ENCODE measurements around the gene CRIP3.
"Not testable (repeated sequence)": the region's sequence is repeated elsewhere in the genome, so short reads cannot be mapped to it uniquely, and the experiment has no call there.

Gene CRIP3

GRCh38 chr6:43307451-43308100 is 1.1 kb downstream of the CRIP3 start:
- no peak for TF ChIP-seq CTCF (IDR thresholded peaks at IDR 0.05; ENCODE audit: insufficient read depth, missing control alignments)
- DNase-seq (ENCODE audit: insufficient read length, low spot score), result no peak

GRCh38 chr6:43306086-43306485 is 2.5 kb downstream of the CRIP3 start:
- DNase-seq (ENCODE audit: insufficient read length, low spot score), result no peak
- no peak for TF ChIP-seq CTCF (IDR thresholded peaks at IDR 0.05; ENCODE audit: insufficient read depth, missing control alignments)
- FAIRE-seq, result no peak

More at GRCh38 chr6:43307451-43308100, 1.1 kb downstream of the CRIP3 start:
- no peak for FAIRE-seq

- DNase-seq (ENCODE audit: insufficient read length, low spot score) (no peak), FAIRE-seq (no peak)
- no peak for TF ChIP-seq CTCF (IDR thresholded peaks at IDR 0.05; ENCODE audit: insufficient read depth, missing control alignments)
Observed at GRCh38 chr6:43304882-43305281, 3.7 kb downstream of the CRIP3 start.

- TF ChIP-seq CTCF (IDR thresholded peaks at IDR 0.05; ENCODE audit: insufficient read depth, missing control alignments), result no peak
- FAIRE-seq, result no peak
- no peak for DNase-seq (ENCODE audit: insufficient read length, low spot score)
Observed at GRCh38 chr6:43304361-43304760, 4.3 kb downstream of the CRIP3 start.

- no peak for FAIRE-seq
- TF ChIP-seq CTCF (IDR thresholded peaks at IDR 0.05; ENCODE audit: insufficient read depth, missing control alignments), result no peak
- DNase-seq (ENCODE audit: insufficient read length, low spot score), result no peak
Observed at GRCh38 chr6:43303751-43304331, 4.8 kb downstream of the CRIP3 start.

GRCh38 chr6:43303006-43303405 is 5.6 kb downstream of the CRIP3 start:
- not testable (repeated sequence) for DNase-seq (ENCODE audit: insufficient read length, low spot score); FAIRE-seq

- no peak for FAIRE-seq
- no peak for TF ChIP-seq CTCF (IDR thresholded peaks at IDR 0.05; ENCODE audit: insufficient read depth, missing control alignments)
- DNase-seq (ENCODE audit: insufficient read length, low spot score), result no peak
Observed at GRCh38 chr6:43302126-43302525, 6.5 kb downstream of the CRIP3 start.

Data from D721Med (cell line).